ENCODE results near the gene FBLN7. TPM values are rescaled to one million over a fixed set of nuclear protein-coding genes. Genes with fewer than 3 reads are reported as not detected.

FBLN7 gene
- total RNA-seq, 1 experiment from 2014 or later: 0.70 TPM

GRCh38 chr2:112143150-112143549, 5.0 kb downstream of the FBLN7 start:
- 0 out of 2 replicates have a peak, but pooled peaks cover under 1% of the 10 kb centered on the region for H3K27me3 ChIP-seq (ENCODE audit: insufficient read depth, low read depth)
- no peaks in the 10 kb centered on the region for H3K79me2 ChIP-seq (ENCODE audit: low read depth)
- H3K4me3 ChIP-seq: no peak overlapping the region
- no peaks in the 10 kb centered on the region for H3K9me3 ChIP-seq (ENCODE audit: insufficient read depth, low read depth)
- no peaks in the 10 kb centered on the region for H3K9me2 ChIP-seq (ENCODE audit: insufficient read depth)
- no peak for TF ChIP-seq EZH2 (IDR thresholded peaks at IDR 0.05; ENCODE audit: low read depth)
- TF ChIP-seq CTCF (conservative IDR thresholded peaks at IDR 0.05): no peak
- H3F3A ChIP-seq (ENCODE audit: insufficient read depth, low read depth): no peaks in the 10 kb centered on the region
- H3K4me2 ChIP-seq: no peak overlapping the region
- no peaks in the 10 kb centered on the region for H4K20me1 ChIP-seq (ENCODE audit: insufficient read depth)
- ChIA-PET CTCF (no interaction called here), POLR2A (ENCODE audit: unreplicated experiment) (no interaction called here)
- H3K4me1 ChIP-seq (replicated peaks; ENCODE audit: insufficient read depth): no peaks in the 10 kb centered on the region
- no peak overlapping the region for H2AFZ ChIP-seq
- DNase-seq: no peak
- BruUV-seq (replicated peaks): no TSS peak
- H3K36me3 ChIP-seq (ENCODE audit: low read depth): no peaks in the 10 kb centered on the region
- H3K27ac ChIP-seq: no peak overlapping the region
- intact Hi-C loops (cut with micrococcal nuclease; ENCODE audit: unreplicated experiment): no loop called here

- Histone ChIP-seq H3K27ac (no peak overlapping the region), H3K9me2 (ENCODE audit: insufficient read depth) (no peaks in the 10 kb centered on the region), H3K4me3 (no peak overlapping the region), H3K9me3 (ENCODE audit: insufficient read depth, low read depth) (no peaks in the 10 kb centered on the region), H3K4me2 (no peak overlapping the region), H3K4me1 (replicated peaks; ENCODE audit: insufficient read depth) (no peaks in the 10 kb centered on the region), H3K79me2 (ENCODE audit: low read depth) (no peaks in the 10 kb centered on the region), H3F3A (ENCODE audit: insufficient read depth, low read depth) (no peaks in the 10 kb centered on the region), H3K36me3 (ENCODE audit: low read depth) (no peaks in the 10 kb centered on the region), H2AFZ (no peak overlapping the region), H4K20me1 (ENCODE audit: insufficient read depth) (no peaks in the 10 kb centered on the region), H3K27me3 (ENCODE audit: insufficient read depth, low read depth) (no peaks in the 10 kb centered on the region)
- DNase-seq: no peak
- ChIA-PET CTCF (no interaction called here), POLR2A (ENCODE audit: unreplicated experiment) (no interaction called here)
- no TSS peak for BruUV-seq (replicated peaks)
- intact Hi-C loops (cut with micrococcal nuclease; ENCODE audit: unreplicated experiment): no loop called here
- TF ChIP-seq EZH2 (IDR thresholded peaks at IDR 0.05; ENCODE audit: low read depth) (no peak), CTCF (conservative IDR thresholded peaks at IDR 0.05) (no peak)
These were observed 6.8 kb downstream of the FBLN7 start for GRCh38 chr2:112144966-112145365.

- H3K79me2 ChIP-seq (ENCODE audit: low read depth): no peaks in the 10 kb centered on the region
- H3K4me2 ChIP-seq: no peak overlapping the region
- no TSS peak for BruUV-seq (replicated peaks)
- H3K4me1 ChIP-seq (replicated peaks; ENCODE audit: insufficient read depth): no peaks in the 10 kb centered on the region
- H3K4me3 ChIP-seq: no peak overlapping the region
- no peak overlapping the region for H2AFZ ChIP-seq
- TF ChIP-seq EZH2 (IDR thresholded peaks at IDR 0.05; ENCODE audit: low read depth) (no peak), CTCF (conservative IDR thresholded peaks at IDR 0.05) (no peak)
- ChIA-PET CTCF (no interaction called here), POLR2A (ENCODE audit: unreplicated experiment) (no interaction called here)
- no peaks in the 10 kb centered on the region for H3K9me2 ChIP-seq (ENCODE audit: insufficient read depth)
- no peak for DNase-seq
- H3K27ac ChIP-seq: no peak overlapping the region
- no peaks in the 10 kb centered on the region for H3K27me3 ChIP-seq (ENCODE audit: insufficient read depth, low read depth)
- H3K36me3 ChIP-seq (ENCODE audit: low read depth): no peaks in the 10 kb centered on the region
- intact Hi-C loops (cut with micrococcal nuclease; ENCODE audit: unreplicated experiment): no loop called here
- H3F3A ChIP-seq (ENCODE audit: insufficient read depth, low read depth): no peaks in the 10 kb centered on the region
- no peaks in the 10 kb centered on the region for H4K20me1 ChIP-seq (ENCODE audit: insufficient read depth)
- no peaks in the 10 kb centered on the region for H3K9me3 ChIP-seq (ENCODE audit: insufficient read depth, low read depth)
These were observed 9.4 kb downstream of the FBLN7 start for GRCh38 chr2:112147382-112148168.

Data from PC-9 (cell line).